Putamen (tissue), 1 donor: ENCODE results near the gene KIFAP3.
"Not testable (repeated sequence)": the region's sequence is repeated elsewhere in the genome, so short reads cannot be mapped to it uniquely, and the experiment has no call there.

Source experiments
- DNase-seq: peaks from one replicate; pipeline ENCODE4 v3.0.0-alpha.2; 2016; ENCODE audit warnings: low spot score

The KIFAP3 gene

GRCh38 chr1:170063109-170063826 is 11.2 kb downstream of the KIFAP3 start:
- no peak for DNase-seq

- DNase-seq = not testable (repeated sequence)
Observed at GRCh38 chr1:170061676-170062075, 12.8 kb downstream of the KIFAP3 start.

- not testable (repeated sequence) for DNase-seq
Observed at GRCh38 chr1:170060015-170060520, 14.4 kb downstream of the KIFAP3 start.

GRCh38 chr1:170049176-170049800 is 25.2 kb downstream of the KIFAP3 start:
- no peak for DNase-seq

GRCh38 chr1:170048515-170048914 is 26.0 kb downstream of the KIFAP3 start:
- no peak for DNase-seq

- no peak for DNase-seq
Observed at GRCh38 chr1:170044187-170044586, 30.3 kb downstream of the KIFAP3 start.

GRCh38 chr1:170041423-170042192 is 32.9 kb downstream of the KIFAP3 start:
- no peak for DNase-seq

GRCh38 chr1:170032531-170033280 is 41.8 kb downstream of the KIFAP3 start:
- no peak for DNase-seq

- no peak for DNase-seq
Observed at GRCh38 chr1:170030212-170030611, 44.3 kb downstream of the KIFAP3 start.

GRCh38 chr1:170027760-170028159 is 46.7 kb downstream of the KIFAP3 start:
- no peak for DNase-seq

GRCh38 chr1:170020859-170021258 is 53.6 kb downstream of the KIFAP3 start:
- DNase-seq = no peak

GRCh38 chr1:170017478-170017877 is 57.0 kb downstream of the KIFAP3 start:
- no peak for DNase-seq

- DNase-seq = no peak
Observed at GRCh38 chr1:170012920-170013319, 61.6 kb downstream of the KIFAP3 start.

GRCh38 chr1:170010443-170010842 is 64.1 kb downstream of the KIFAP3 start:
- no peak for DNase-seq

GRCh38 chr1:170009551-170009950 is 64.9 kb downstream of the KIFAP3 start:
- DNase-seq = no peak

- DNase-seq = not testable (repeated sequence)
Observed at GRCh38 chr1:170008745-170009144, 65.8 kb downstream of the KIFAP3 start.

GRCh38 chr1:170003270-170003835 is 71.1 kb downstream of the KIFAP3 start:
- DNase-seq = not testable (repeated sequence)

- DNase-seq = no peak
Observed at GRCh38 chr1:170001266-170001665, 73.2 kb downstream of the KIFAP3 start.

GRCh38 chr1:169999761-170000160 is 74.7 kb downstream of the KIFAP3 start:
- DNase-seq = no peak

- peak; percentile 3 for DNase-seq
Observed at GRCh38 chr1:169999331-169999741, 75.2 kb downstream of the KIFAP3 start.

- DNase-seq = no peak
Observed at GRCh38 chr1:169995993-169996392, 78.5 kb downstream of the KIFAP3 start.

- DNase-seq = no peak
Observed at GRCh38 chr1:169989246-169989645, 85.2 kb downstream of the KIFAP3 start.
